BLaER1 (cell line): Measurements from ENCODE around the gene CHMP2A.

Source experiments
- H3K27ac ChIP-seq: shearing (Covaris generic); formaldehyde crosslinking; 2 replicates; pipeline ENCODE4 v1.8.1; 2022
- H3K27me3 ChIP-seq: shearing (Covaris generic); formaldehyde crosslinking; 2 replicates; pipeline ENCODE4 v1.8.1; 2022
- H3K36me3 ChIP-seq: shearing (Covaris generic); formaldehyde crosslinking; 2 replicates; pipeline ENCODE4 v1.8.1; 2022
- H3K4me1 ChIP-seq: shearing (Covaris generic); formaldehyde crosslinking; 2 replicates; pipeline ENCODE4 v1.8.1; 2022
- H3K4me2 ChIP-seq: shearing (Covaris generic); formaldehyde crosslinking; 2 replicates; pipeline ENCODE4 v1.8.1; 2022
- H3K4me3 ChIP-seq: shearing (Covaris generic); formaldehyde crosslinking; 2 replicates; pipeline ENCODE4 v1.8.1; 2022
- H3K9ac ChIP-seq: shearing (Covaris generic); formaldehyde crosslinking; 2 replicates; pipeline ENCODE4 v1.8.1; 2022
- H3K9me3 ChIP-seq: shearing (Covaris generic); formaldehyde crosslinking; 2 replicates; pipeline ENCODE4 v1.8.1; 2022
- H4K20me1 ChIP-seq: shearing (Covaris generic); formaldehyde crosslinking; 2 replicates; pipeline ENCODE4 v1.8.1; 2022
- Cebpa-rat ChIP-seq: shearing (Covaris generic); IDR thresholded peaks from 2 replicates; pipeline ENCODE4 v1.8.1; 2022

Gene CHMP2A

DNA sequence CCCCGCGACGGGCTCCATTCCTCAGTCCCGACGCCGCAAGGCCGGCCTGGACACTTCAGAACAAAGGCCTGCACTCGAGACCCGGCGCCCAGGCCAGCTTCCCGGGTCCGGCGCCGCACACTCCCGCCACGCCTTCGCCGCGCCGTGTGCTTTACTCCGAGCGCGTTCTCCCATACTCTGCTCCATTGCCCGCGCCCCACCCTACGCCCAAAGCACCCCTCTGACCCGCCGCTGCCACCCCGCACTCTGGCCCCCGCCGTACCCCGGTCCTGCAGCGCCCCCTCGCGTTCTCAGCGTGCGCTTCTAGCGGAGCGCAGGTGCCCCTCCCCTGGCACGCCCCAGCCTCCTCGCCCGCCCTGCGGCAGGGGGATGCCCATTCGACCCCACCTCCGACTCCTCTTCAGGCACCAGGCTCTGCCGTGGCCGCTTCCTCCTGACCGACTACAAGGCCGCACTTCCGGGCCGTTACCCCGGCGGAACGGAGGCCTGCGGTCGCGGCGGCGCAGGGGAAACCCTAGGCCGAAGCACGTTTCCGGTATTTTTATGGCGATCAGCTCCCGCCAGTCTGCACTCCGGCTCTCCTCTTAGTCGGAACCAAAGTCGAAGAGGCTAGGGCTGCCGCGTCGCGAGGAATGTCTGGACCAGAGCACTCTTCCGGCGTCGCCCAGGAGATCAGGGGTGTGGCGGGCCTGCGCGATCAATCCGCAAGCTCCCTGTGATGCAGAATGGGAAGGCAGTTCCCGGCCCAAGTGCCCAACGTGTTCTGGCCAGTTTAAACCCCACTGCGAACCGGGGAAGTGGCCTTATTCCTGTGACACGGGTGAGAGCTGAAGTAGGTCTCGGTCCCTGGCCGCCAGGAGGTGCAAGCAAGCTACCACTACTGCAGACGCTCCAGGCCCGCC lies 35.3 kb downstream of the CHMP2A start, which contains the start of gene ZBTB45:
ZBTB45 (minus strand) TSS at position 456 of the 902 bp plus-strand sequence. CDS start 2,137 bp downstream, outside the sequence.
- Histone ChIP-seq H4K20me1 (peaks cover 28% of the 10 kb centered on the region), H3K4me2 (peak within 1 kb of the TSS; percentile 97), H3K4me1 (peaks cover 40% of the 10 kb centered on the region), H3K9me3 (no peaks in the 10 kb centered on the region), H3K9ac (peak within 1 kb of the TSS; percentile 93), H3K27ac (peak within 1 kb of the TSS; percentile 96), H3K4me3 (peak within 1 kb of the TSS; percentile 86), H3K36me3 (peaks cover 23% of the 10 kb centered on the region), H3K27me3 (no peaks in the 10 kb centered on the region)
- TF ChIP-seq Cebpa-rat = no peak

GRCh38 chr19:58519087-58519354 lies 35.9 kb downstream of the CHMP2A start:
- Histone ChIP-seq H3K9me3 (no peaks in the 10 kb centered on the region), H3K36me3 (peaks cover 23% of the 10 kb centered on the region)
- no peak for TF ChIP-seq Cebpa-rat

DNA sequence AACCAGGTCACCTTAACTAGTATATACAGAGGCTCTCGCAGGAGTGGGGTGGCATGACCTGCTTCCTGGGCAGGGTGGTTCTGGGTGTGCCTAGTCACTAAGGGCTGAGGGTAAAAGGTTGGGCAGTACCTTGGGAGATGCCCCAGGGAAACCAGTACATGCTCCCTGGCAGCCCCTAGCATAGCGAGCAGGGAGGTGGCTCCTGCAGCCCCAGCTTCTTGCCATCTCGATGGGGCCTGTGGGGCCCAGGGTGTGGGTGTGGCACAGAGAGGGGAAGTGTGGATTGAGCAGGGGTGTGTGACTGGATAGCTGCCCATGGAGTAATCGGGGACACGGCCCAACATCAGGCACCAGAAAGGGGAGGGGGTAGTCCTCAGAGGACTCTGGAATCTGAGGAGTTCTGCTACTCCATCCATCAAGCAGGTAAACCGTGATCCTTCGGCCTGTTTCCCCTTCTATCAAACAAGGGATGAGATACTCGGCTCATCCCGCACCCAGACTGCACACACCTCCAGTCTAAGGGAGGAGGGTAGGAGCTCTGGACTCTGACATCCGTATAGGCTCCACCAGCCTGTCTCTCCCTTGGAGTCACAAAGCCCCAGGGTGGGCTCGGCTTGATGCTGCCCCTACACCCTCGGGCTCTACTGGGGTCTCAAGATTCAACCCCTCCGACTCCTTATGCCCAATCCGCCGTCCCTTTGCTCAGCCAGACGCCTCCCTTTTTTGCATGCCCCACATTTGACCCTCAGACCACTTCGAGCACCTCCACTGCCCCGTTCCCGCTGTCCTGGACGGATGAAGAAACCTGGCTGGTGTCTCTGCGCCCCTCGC lies 36.4 kb downstream of the CHMP2A start:
- no peaks in the 10 kb centered on the region for H3K27me3 ChIP-seq
- peak overlapping the region; percentile 97 for H3K4me2 ChIP-seq
- no peaks in the 10 kb centered on the region for H3K9me3 ChIP-seq
- H3K9ac ChIP-seq = peak overlapping the region; percentile 93
- H3K4me1 ChIP-seq = peaks cover 47% of the 10 kb centered on the region
- TF ChIP-seq Cebpa-rat = no peak
- H3K36me3 ChIP-seq = peaks cover 25% of the 10 kb centered on the region
- peaks cover 28% of the 10 kb centered on the region for H4K20me1 ChIP-seq
- H3K27ac ChIP-seq = peak overlapping the region; percentile 96
- peak overlapping the region; percentile 86 for H3K4me3 ChIP-seq

More at GRCh38 chr19:58519087-58519354, 35.9 kb downstream of the CHMP2A start:
- no peaks in the 10 kb centered on the region for H3K27me3 ChIP-seq
- peak overlapping the region; percentile 93 for H3K9ac ChIP-seq
- H3K4me2 ChIP-seq = peak overlapping the region; percentile 97
- H4K20me1 ChIP-seq = peaks cover 28% of the 10 kb centered on the region
- peak overlapping the region; percentile 86 for H3K4me3 ChIP-seq
- H3K4me1 ChIP-seq = peaks cover 44% of the 10 kb centered on the region
- peak overlapping the region; percentile 96 for H3K27ac ChIP-seq

GRCh38 chr19:58516964-58517833 lies 37.7 kb downstream of the CHMP2A start:
- Histone ChIP-seq H3K4me3 (no peak overlapping the region), H3K9me3 (no peaks in the 10 kb centered on the region), H4K20me1 (peaks cover 28% of the 10 kb centered on the region), H3K27me3 (no peaks in the 10 kb centered on the region), H3K4me2 (peak overlapping the region; percentile 34), H3K36me3 (peaks cover 30% of the 10 kb centered on the region), H3K9ac (no peak overlapping the region), H3K27ac (no peak overlapping the region), H3K4me1 (peaks cover 52% of the 10 kb centered on the region)
- TF ChIP-seq Cebpa-rat = no peak

GRCh38 chr19:58516246-58516836 lies 38.6 kb downstream of the CHMP2A start:
- Histone ChIP-seq H3K4me2 (peak overlapping the region; percentile 95; the same call in 1 of the 2 replicates), H3K27me3 (no peaks in the 10 kb centered on the region), H3K27ac (peak overlapping the region; percentile 35; the same call in 1 of the 2 replicates), H3K9me3 (no peaks in the 10 kb centered on the region), H4K20me1 (peaks cover 28% of the 10 kb centered on the region), H3K36me3 (peaks cover 30% of the 10 kb centered on the region), H3K4me1 (peaks cover 52% of the 10 kb centered on the region), H3K4me3 (no peak overlapping the region), H3K9ac (peak overlapping the region; percentile 57; the same call in 1 of the 2 replicates)
- TF ChIP-seq Cebpa-rat = no peak

- H3K9me3 ChIP-seq = no peaks in the 10 kb centered on the region
- peak overlapping the region; percentile 95 for H3K4me2 ChIP-seq
- peak overlapping the region; percentile 57; the same call in 1 of the 2 replicates for H3K9ac ChIP-seq
- TF ChIP-seq Cebpa-rat = no peak
- H3K4me3 ChIP-seq = peak overlapping the region; percentile 67; the same call in 1 of the 2 replicates
- H4K20me1 ChIP-seq = peaks cover 28% of the 10 kb centered on the region
- H3K4me1 ChIP-seq = peaks cover 53% of the 10 kb centered on the region
- H3K27me3 ChIP-seq = no peaks in the 10 kb centered on the region
- peaks cover 30% of the 10 kb centered on the region for H3K36me3 ChIP-seq
- H3K27ac ChIP-seq = peak overlapping the region; percentile 35; the same call in 1 of the 2 replicates
These were observed 39.6 kb downstream of the CHMP2A start for GRCh38 chr19:58515259-58515658.

GRCh38 chr19:58514564-58515022 lies 40.3 kb downstream of the CHMP2A start:
- peak overlapping the region; percentile 80 for H3K27ac ChIP-seq
- peaks cover 58% of the 10 kb centered on the region for H3K4me1 ChIP-seq
- no peak for TF ChIP-seq Cebpa-rat
- peaks cover 28% of the 10 kb centered on the region for H4K20me1 ChIP-seq
- H3K9ac ChIP-seq = peak overlapping the region; percentile 82
- H3K4me3 ChIP-seq = peak overlapping the region; percentile 67
- no peaks in the 10 kb centered on the region for H3K9me3 ChIP-seq
- H3K4me2 ChIP-seq = peak overlapping the region; percentile 95
- H3K36me3 ChIP-seq = peaks cover 30% of the 10 kb centered on the region
- no peaks in the 10 kb centered on the region for H3K27me3 ChIP-seq

DNA sequence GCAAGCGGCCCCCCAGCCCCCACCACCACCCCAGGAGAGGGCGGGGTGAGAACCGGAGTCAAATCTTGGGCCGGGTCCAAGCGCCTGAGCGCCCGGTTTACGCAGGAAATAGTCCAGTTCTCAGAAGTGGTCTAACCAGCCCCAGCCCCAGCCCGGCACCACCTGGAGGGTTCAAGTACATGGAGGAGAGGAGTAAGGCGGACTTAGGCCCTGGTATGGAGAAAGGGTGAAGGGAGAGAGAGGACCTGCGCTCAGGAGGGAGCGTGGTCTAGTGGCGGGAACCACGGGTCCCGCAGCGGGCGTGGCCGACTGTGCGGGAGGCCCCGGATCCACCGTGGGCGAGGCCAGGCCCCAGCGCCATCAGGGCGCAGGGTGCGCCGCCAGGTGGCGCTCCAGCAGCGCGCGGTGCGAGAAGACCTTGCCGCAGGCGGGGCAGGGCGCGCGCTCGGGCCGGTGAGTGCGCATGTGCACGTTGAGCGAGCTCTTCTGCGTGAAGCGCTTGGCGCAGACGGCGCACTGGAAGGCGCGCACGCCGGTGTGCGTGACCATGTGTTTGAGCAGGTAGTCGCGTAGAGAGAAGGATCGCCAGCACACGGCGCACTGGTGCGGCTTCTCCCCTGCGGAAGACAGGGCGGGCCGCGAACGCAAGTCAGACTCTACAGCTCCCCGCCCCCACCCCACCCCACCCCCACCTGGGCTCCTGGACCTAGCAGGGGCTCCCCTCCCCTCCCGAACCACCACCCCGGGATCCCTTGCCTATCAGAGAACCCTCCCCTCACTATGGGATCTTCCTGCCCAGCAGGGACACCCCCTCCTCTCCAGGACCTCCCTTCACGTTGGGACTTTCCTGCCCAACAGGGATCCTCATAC lies 41.0 kb downstream of the CHMP2A start:
- no peaks in the 10 kb centered on the region for H3K27me3 ChIP-seq
- peak overlapping the region; percentile 82 for H3K9ac ChIP-seq
- H3K4me3 ChIP-seq = peak overlapping the region; percentile 67
- TF ChIP-seq Cebpa-rat = no peak
- peaks cover 63% of the 10 kb centered on the region for H3K4me1 ChIP-seq
- peaks cover 28% of the 10 kb centered on the region for H4K20me1 ChIP-seq
- H3K9me3 ChIP-seq = peaks cover under 1% of the 10 kb centered on the region; the same call in 1 of the 2 replicates
- H3K27ac ChIP-seq = peak overlapping the region; percentile 80
- peaks cover 30% of the 10 kb centered on the region for H3K36me3 ChIP-seq
- H3K4me2 ChIP-seq = peak overlapping the region; percentile 95
